ENCODE data around the gene SETD3. TPM values are rescaled to one million over a fixed set of nuclear protein-coding genes. Genes with fewer than 3 reads are reported as not detected.

SETD3 gene
- total and polyA plus RNA-seq, 9 donors = 27.9 to 133 (median 79.2) TPM

GRCh38 chr14:99512571-99513182 lies 32.0 kb upstream of the SETD3 start:
- TF ChIP-seq POLR2A (IDR thresholded peaks at IDR 0.05) (no peak), CTCF (IDR thresholded peaks at IDR 0.05) (no peak), EP300 (IDR thresholded peaks at IDR 0.05) (no peak)
- H3K4me3 ChIP-seq = no peak overlapping the region
- peak in 3 of 5 donors; percentile 19 to 38 (median 30) for DNase-seq
- H3K27ac ChIP-seq = peak overlapping the region in 1 of 2 donors; percentile 60
- no peaks in the 10 kb centered on the region for H3K4me1 ChIP-seq (ENCODE audit: insufficient read depth)
- H3K9me3 ChIP-seq = no peaks in the 10 kb centered on the region
- no peaks in the 10 kb centered on the region for H3K27me3 ChIP-seq
- no peaks in the 10 kb centered on the region for H3K36me3 ChIP-seq
- 90 to 93% (median 92%) methylated on average over 16 of the region's 16 CpGs for WGBS, 3 donors
- intact Hi-C loops (cut with DNase I) = loop anchor here in 1 of 4 donors (10.0 kb wide), 1 partner anchor 372 kb away; no protein-coding TSS in a partner anchor

- peak in 1 of 5 donors; percentile 34 for DNase-seq
- WGBS, 3 donors = 20 to 37% (median 20%) methylated on average over 10 of the region's 10 CpGs
- Histone ChIP-seq H3K36me3 (no peaks in the 10 kb centered on the region), H3K4me3 (no peak overlapping the region), H3K9me3 (no peaks in the 10 kb centered on the region), H3K27me3 (no peaks in the 10 kb centered on the region), H3K27ac (peak overlapping the region; percentile 4 to 60), H3K4me1 (ENCODE audit: insufficient read depth) (no peaks in the 10 kb centered on the region)
- intact Hi-C loops (cut with DNase I) = loop anchor here in 1 of 4 donors (10.0 kb wide), 1 partner anchor 373 kb away; no protein-coding TSS in a partner anchor
- TF ChIP-seq CTCF (IDR thresholded peaks at IDR 0.05) (no peak), POLR2A (IDR thresholded peaks at IDR 0.05) (no peak), EP300 (IDR thresholded peaks at IDR 0.05) (no peak)
These were observed 31.4 kb upstream of the SETD3 start for GRCh38 chr14:99512110-99512449.

- Histone ChIP-seq H3K36me3 (no peaks in the 10 kb centered on the region), H3K27me3 (no peaks in the 10 kb centered on the region), H3K9me3 (no peaks in the 10 kb centered on the region), H3K4me3 (no peak overlapping the region), H3K4me1 (ENCODE audit: insufficient read depth) (no peaks in the 10 kb centered on the region), H3K27ac (peak overlapping the region; percentile 4 to 60)
- no peak for TF ChIP-seq POLR2A (IDR thresholded peaks at IDR 0.05)
- TF ChIP-seq EP300 (IDR thresholded peaks at IDR 0.05) = no peak
- no peak for TF ChIP-seq CTCF (IDR thresholded peaks at IDR 0.05)
- intact Hi-C loops (cut with DNase I) = loop anchor here in 1 of 4 donors (10.0 kb wide), 1 partner anchor 373 kb away; no protein-coding TSS in a partner anchor
- 9 to 32% (median 21%) methylated on average over 12 of the region's 12 CpGs for WGBS, 3 donors
- peak in 4 of 5 donors; percentile 48 to 66 (median 54) for DNase-seq
These were observed 30.9 kb upstream of the SETD3 start for GRCh38 chr14:99511421-99512109.

- Histone ChIP-seq H3K4me3 (no peak overlapping the region), H3K27ac (no peak overlapping the region), H3K9me3 (no peaks in the 10 kb centered on the region), H3K4me1 (ENCODE audit: insufficient read depth) (no peaks in the 10 kb centered on the region), H3K27me3 (no peaks in the 10 kb centered on the region), H3K36me3 (no peaks in the 10 kb centered on the region)
- intact Hi-C loops (cut with DNase I) = loop anchor here in 1 of 4 donors (10.0 kb wide), 1 partner anchor 374 kb away; no protein-coding TSS in a partner anchor
- WGBS, 3 donors = 53 to 61% (median 58%) methylated on average over 13 to 15 of the region's 15 CpGs
- TF ChIP-seq EP300 (IDR thresholded peaks at IDR 0.05) (no peak), POLR2A (IDR thresholded peaks at IDR 0.05) (no peak), CTCF (IDR thresholded peaks at IDR 0.05) (no peak)
- DNase-seq = peak in 1 of 5 donors; percentile 35
These were observed 30.0 kb upstream of the SETD3 start for GRCh38 chr14:99510556-99511139.

Data from ovary (tissue), 9 donors.